GM21390 (cell line): ENCODE results near the gene ROBO1.

Experiments
- ATAC-seq: cut with Tn5 transposase; IDR thresholded peaks from one replicate; pipeline ENCODE4 v1.9.1; 2021; ENCODE audit not compliant: unreplicated experiment

Gene ROBO1

GRCh38 chr3:78822726-78823125, 945.1 kb downstream of the ROBO1 start:
- no peak for ATAC-seq

GRCh38 chr3:78820542-78820941, 947.3 kb downstream of the ROBO1 start:
- no peak for ATAC-seq

DNA sequence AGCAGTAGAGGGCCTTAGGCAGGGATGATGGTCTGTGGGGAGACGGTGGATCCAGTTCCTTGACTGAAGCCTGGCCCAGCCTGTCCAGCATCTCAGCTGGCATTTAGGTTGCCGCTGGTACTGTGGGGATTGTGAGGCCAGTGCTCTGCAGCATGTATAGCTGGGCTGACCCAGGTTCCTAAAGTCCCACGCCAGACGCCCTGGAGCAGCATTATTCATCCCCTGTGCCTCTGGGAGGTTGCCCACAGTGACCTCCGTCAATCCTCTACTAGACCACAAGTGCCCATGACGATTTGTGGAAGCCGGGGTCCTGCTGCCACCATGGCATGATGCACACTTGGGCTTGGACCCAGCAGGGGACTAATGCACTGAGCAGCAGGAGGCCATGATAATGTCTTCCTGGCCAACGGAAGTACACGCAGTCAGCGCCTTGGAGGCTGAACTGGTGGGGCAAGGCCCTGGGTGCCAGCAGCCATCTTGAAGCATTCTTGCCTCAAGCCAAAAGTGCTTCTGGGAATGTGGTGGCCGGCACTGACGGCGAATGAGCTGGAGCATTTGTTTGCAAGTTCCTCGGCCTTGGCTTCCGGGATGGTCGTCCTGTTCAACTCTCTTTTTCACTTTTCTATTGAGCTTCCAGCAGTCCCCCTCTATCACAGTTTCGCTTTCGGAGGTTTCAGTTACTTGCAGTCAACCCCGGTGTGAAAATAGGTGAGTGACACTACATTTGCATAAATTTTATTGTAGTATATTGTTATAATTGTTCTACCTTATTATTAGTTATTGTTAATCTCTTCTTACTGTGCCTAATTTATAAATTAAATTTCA, 949.4 kb downstream of the ROBO1 start:
- ATAC-seq = no peak

DNA sequence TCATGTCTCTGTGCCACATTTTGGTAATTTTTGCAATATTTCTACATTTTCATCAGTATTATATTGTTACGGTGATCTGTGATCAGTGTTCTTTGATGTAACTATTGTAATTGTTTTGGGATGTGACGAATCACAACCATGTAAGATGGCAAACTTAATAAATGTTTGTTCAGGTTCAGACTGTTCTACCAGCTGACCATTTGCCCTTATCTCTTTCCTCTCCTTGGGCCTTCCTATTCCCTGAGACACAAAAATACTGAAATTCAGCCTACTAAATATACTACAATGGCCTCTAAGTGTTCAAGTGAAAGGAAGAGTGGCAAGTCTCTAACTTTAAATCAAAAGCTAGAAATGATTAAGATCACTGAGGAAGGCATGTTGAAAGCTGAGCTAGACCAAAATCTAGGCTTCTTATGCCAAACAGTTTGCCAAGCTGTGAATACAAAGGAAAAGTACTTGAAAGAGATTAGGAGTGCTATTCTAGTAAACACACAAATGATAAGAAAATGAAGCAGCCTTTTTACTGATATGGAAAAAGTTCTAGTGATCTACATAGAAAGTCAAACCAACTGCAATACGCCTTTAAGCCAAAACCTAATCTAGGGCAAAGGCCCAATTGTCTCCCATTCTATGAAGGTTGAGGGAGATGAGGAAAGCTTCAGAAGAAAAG, 952.8 kb downstream of the ROBO1 start:
- ATAC-seq = no peak

GRCh38 chr3:78812166-78812565, 955.6 kb downstream of the ROBO1 start:
- ATAC-seq = no peak

DNA sequence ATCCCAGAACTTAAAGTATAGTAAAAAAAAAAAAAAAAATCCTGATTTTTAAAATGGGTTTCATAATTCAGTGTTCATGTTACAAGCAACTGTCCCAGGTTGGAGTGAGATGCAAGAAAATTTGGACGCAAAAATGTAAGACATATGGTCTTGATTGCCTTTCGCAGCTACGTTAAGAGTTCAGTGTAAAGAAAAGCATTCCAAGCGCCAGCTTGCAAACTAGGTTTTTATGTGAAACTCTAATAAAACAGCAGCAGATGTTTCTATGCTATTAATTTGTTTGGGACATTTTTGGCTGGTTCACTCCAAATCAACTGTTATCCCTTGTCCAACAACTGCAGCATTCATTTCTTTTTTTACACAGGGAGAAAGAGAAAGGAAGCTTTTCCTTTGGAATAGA, 957.8 kb downstream of the ROBO1 start:
- ATAC-seq = no peak

DNA sequence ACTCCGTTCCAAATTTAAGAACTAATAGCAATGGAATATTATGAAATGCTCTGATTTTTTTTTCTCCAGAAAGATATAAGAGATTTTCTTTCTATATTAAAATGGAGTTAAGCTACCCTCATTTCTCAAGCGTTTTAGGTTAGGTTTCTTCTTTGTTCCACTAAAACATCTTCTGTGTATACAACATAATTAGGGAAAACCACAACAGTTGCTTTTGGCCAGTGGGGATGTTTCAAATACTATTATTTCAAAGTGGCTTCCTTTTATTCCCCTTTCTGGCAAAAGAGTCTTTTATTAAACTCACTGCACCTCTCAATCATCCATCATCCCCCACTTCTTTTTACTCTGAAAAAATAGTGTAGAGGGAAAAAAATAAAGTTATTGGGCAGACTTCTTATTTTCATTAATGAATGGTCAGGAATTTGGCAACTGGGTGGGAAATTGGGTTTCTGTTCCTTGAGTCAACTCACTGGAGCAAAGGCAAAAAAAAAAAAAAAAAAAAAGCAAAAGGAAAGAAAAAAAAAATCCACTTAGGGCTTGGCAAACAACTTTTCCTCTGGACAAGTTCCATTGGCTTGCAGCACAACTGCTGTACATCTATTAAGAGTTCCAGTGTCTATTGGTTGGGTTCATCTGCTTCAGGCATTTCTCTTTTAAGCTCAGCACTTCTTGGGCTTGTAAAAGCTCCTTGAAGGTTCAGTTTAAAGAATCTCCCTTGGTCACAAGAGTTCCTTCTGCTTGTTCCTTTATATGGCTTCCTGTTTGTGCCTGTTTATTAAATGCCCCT, 963.4 kb downstream of the ROBO1 start:
- ATAC-seq = no peak

- ATAC-seq = no peak
These were observed 965.3 kb downstream of the ROBO1 start for GRCh38 chr3:78802562-78802930.

- ATAC-seq = no peak
These were observed 965.8 kb downstream of the ROBO1 start for GRCh38 chr3:78801926-78802561.

DNA sequence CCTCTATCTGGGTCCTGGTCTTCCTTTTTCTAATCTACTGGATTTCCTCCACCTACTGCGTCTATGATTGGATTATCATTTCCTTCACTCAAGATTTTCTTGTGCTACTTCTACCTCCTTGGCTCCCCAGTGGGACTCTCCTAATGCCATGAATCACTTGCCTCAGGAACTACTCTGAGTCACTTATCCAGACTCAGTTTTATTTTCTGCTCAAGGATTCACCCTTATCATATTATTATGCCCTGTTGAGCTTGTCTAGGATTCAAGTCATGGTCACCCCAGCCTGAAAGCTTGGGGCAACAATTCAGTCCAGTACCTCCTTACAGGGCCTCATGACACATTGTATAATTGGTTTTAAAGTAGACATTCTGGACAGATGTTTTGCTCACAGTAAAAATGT, 968.1 kb downstream of the ROBO1 start:
- ATAC-seq = no peak

GRCh38 chr3:78798266-78798832, 969.4 kb downstream of the ROBO1 start:
- ATAC-seq = no peak

DNA sequence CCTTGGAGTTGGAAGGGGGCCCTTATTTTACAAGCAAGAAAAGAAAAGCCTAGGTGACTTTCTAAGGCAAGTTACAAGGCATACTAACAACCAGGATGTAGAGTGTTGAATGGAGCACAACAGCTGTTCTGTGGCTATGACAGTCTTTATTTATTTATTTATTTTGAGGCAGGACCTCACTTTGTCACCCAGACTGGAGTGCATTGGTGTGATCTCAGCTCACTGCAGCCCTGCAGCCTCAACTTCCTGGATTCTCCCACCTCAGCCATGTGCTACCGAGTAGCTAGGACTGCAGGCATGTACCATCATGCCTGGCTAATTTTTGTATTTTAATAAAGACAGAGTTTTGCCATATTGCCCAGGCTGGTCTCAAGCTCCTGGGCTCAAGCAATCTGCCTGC, 973.4 kb downstream of the ROBO1 start:
- ATAC-seq = no peak

GRCh38 chr3:78792733-78793132, 975.1 kb downstream of the ROBO1 start:
- ATAC-seq = no peak

- ATAC-seq = no peak
These were observed 975.6 kb downstream of the ROBO1 start for GRCh38 chr3:78792212-78792611.

DNA sequence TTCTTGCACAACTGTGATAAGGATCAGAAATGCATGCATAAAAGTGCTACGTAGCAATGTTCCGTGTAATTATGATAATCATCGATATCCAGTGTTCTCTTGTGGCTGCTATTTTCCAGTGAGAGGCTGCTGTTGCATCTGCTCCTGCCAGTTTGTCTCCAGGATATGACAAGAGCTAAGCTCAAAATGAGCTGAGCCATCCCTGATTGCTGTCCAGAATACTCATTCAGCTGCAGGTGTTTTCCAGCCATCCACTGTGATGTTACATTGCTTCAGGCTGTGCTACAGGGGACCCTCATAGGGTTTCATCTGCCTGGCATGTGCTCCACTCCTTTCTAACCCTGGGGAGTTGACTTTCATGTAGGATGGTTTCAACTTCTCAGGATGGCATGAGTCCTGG, 976.0 kb downstream of the ROBO1 start:
- no peak for ATAC-seq

DNA sequence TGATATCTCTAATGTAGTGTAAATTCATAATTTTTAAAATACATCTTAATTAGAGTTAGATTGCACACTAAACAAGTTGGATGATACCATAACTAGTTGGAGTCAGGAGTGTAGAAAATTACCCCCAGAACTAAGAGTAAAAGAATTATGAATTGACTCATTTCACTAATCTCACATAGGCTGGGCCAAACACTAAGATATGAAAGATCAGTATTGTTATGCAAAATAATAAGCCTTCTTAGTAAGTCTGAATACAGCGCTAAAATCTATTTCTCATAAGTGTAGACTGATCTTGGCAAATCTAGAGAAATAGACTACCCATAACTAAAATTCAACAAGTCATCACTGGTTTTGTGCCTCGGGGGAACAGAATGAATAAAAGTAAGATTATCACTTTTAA, 979.0 kb downstream of the ROBO1 start:
- no peak for ATAC-seq

DNA sequence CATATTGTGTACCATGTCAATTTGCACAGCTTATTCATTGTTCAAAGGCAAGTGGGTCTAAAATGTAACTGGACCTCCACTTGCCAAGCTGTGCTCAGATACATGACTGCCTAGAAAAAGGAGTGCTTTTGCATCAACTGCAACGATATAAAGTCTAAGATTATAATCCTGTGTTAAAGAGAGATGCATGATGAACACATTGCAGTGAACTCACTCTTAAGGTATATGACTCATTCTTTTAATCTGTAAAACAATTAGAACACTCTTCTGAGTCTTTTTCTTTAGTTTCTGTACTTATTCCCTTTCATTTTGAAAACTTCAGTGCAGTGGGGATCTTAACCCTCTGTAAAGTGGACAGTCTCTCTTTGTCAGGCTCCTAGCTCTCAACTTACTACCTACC, 982.8 kb downstream of the ROBO1 start:
- ATAC-seq = no peak

GRCh38 chr3:78781351-78781750, 986.4 kb downstream of the ROBO1 start:
- ATAC-seq = no peak

DNA sequence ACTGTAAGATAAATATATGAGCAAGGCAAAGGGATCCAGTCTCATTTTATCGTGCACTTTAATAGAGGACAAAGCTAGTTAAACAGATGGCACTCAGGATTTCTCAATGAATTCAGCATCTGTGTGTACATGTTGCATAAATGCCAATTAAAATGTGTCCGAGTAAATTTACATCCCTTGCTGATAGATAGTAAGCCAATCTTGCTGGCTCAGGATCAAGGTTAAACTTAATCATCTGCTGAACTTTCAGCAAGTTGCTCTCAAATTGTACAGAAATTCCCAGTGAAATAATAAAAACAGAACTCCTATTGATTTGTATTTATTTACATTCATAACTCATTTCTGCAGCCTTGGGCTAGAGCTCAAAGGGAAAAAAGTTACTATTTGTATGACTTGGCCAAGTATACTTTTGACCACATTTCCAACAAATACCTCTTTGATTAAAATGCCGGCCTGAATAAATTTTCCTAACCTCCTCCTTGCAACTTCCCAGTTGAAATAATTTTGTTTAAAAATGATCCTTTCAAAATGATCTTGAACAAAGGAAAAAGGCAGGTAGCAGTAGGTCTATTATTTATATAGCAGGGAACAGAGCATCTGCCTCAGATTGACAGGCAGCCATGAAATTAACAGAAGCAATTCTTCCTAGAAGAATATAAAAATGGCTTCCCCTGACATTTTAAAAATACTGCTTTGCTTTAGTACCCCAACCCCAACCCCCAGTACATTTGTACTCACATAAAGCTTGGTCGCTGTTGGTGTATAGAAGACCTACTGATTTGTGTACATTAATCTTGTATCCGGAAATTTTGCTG, 1001.9 kb downstream of the ROBO1 start:
- no peak for ATAC-seq

DNA sequence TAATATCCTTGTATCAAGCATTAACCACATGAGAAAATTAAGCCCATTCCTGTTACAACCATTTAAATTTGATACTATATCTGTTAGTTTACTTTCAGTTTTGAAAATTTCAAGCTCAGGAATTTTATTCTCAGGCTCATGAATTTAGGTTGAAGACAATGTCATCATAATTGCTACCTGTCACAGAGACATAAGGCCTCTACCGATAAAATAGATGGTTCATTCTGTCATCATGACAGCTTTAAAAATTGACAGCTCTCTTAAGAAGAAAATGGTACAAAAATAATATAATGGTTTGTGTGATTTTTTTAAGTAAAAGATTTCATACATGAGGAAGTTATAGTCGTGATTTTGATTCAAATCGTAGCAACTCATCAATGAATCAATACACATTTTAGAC, 1003.2 kb downstream of the ROBO1 start:
- ATAC-seq = no peak
